AG04449 (cell line): ENCODE measurements around the gene FSD1.
A peak's percentile ranks its signal among the peaks of the same experiment; 100 is the strongest.

Experiments used
- CTCF ChIA-PET: fragments of 350-600 bp; formaldehyde crosslinking; extraction: SDS; loops from one replicate; lab custom pipeline; 2021; ENCODE audit warnings: antibody characterized with exemption; lab: Yijun Ruan, JAX
- POLR2A ChIA-PET: fragments of 400-600, 350-600 bp; formaldehyde crosslinking; extraction: SDS; loops from one replicate; lab custom pipeline; 2020; ENCODE audit warnings: antibody characterized with exemption, inconsistent platforms; lab: Yijun Ruan, JAX
- DNase-seq: peaks from one replicate; pipeline ENCODE4 v3.0.0-alpha.2; 2010; ENCODE audit warnings: low read depth, low spot score
- H3K4me3 ChIP-seq: 2 replicates; pipeline ENCODE4 v1.5.1; 2011; ENCODE audit warnings: low read depth, mild to moderate bottlenecking, control low read depth, low read length
- CTCF ChIP-seq: IDR thresholded peaks from one replicate; pipeline ENCODE4 v1.5.1; 2011; ENCODE audit warnings: mild to moderate bottlenecking, moderate library complexity, low read length, control low read depth, inconsistent platforms; ENCODE audit not compliant: insufficient read depth; ENCODE audit errors: missing control alignments

Gene FSD1

DNA sequence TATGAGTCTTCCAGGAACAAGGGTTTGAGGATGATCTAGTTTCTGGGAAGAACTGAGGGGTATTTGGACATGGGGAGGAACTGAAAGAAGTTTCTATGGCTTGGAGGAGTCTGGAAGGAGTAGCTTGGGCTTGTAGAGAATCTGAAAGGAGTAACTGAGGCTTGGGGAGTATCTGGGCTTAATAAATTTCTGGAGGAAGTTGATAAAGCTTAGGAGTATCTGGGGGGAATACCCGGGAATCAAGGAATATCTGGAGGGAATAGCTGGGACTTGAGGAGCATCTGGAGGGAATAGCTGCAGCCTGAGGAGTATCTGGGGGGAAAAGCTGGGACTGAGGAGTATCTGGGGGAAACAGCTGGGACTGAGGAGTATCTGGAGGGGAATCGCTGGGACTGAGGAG, 16.0 kb downstream of the FSD1 start:
- CTCF ChIA-PET = interaction anchor here (0.7 to 1.3 kb wide), 3 partner anchors 13 to 81 kb away, joined by 3 to 5 read pairs (median 4); partner anchors contain the start of genes CHAF1A and SH3GL1
- no peak for TF ChIP-seq CTCF

GRCh38 chr19:4322942-4323665, 18.7 kb downstream of the FSD1 start:
- no peak for TF ChIP-seq CTCF
- DNase-seq = no peak
- H3K4me3 ChIP-seq = no peak overlapping the region
- CTCF ChIA-PET = interaction anchor here (1.7 kb wide), 1 partner anchor 10 kb away, joined by 7 read pairs; no protein-coding TSS in a partner anchor
- POLR2A ChIA-PET = no interaction called here

More for the DNA sequence above, 16.0 kb downstream of the FSD1 start:
- POLR2A ChIA-PET = no interaction called here
- no peak overlapping the region for H3K4me3 ChIP-seq
- no peak for DNase-seq

GRCh38 chr19:4323692-4324091, 19.3 kb downstream of the FSD1 start:
- POLR2A ChIA-PET = no interaction called here
- no peak for TF ChIP-seq CTCF
- no peak overlapping the region for H3K4me3 ChIP-seq
- no peak for DNase-seq
- CTCF ChIA-PET = no interaction called here

- no peak overlapping the region for H3K4me3 ChIP-seq
- POLR2A ChIA-PET = no interaction called here
- CTCF ChIA-PET = no interaction called here
- no peak for TF ChIP-seq CTCF
- DNase-seq = no peak
These were observed 19.8 kb downstream of the FSD1 start for GRCh38 chr19:4324228-4324627.

DNA sequence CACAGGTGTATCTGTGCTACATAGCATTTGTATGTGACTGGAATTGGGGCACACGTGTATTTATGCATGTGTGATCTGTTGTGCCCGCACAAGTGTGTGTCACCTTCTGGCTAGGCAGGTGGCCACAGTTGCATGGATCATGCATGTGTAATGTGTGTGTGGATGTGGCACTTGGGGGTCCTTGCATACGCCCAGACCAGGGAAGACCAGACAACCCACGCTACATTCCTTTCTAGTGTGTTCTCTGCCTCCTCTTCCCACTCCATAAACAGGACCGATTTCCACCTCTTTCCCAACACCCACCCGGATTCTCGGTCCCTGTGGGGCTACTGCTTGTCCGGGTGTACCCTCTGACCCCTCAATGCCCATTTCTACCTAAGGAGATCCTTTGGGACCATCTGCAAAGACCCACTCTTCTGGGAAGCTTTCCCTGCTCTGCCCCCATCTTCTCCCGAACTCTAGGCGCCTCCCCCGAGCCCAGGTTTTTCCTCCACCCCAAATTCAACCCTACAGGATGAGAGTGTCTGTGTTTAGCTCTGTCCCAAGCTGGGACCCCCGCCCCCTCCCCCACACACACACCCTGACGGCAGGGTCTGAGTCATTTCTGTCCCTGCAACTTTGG, 21.9 kb downstream of the FSD1 start:
- H3K4me3 ChIP-seq = peak overlapping the region; percentile 23; the same call in 1 of the 2 replicates
- POLR2A ChIA-PET = no interaction called here
- CTCF ChIA-PET = no interaction called here
- DNase-seq = no peak
- TF ChIP-seq CTCF = no peak

GRCh38 chr19:4326837-4327251, 22.4 kb downstream of the FSD1 start:
- POLR2A ChIA-PET = no interaction called here

More at GRCh38 chr19:4326837-4327251, 22.4 kb downstream of the FSD1 start:
- CTCF ChIA-PET = no interaction called here
- peak overlapping the region; percentile 23 for H3K4me3 ChIP-seq
- DNase-seq = no peak
- no peak for TF ChIP-seq CTCF
